NCI-H345 treated with DMSO at 0.1 percent for 48 hours (cell line): Measurements from ENCODE around the gene HOXD12.

ENCODE experiments used
- DNase-seq: peaks from one replicate; lab custom pipeline; 2025; ENCODE audit not compliant: unreplicated experiment; lab: John Stamatoyannopoulos, UW

HOXD12 gene

DNA sequence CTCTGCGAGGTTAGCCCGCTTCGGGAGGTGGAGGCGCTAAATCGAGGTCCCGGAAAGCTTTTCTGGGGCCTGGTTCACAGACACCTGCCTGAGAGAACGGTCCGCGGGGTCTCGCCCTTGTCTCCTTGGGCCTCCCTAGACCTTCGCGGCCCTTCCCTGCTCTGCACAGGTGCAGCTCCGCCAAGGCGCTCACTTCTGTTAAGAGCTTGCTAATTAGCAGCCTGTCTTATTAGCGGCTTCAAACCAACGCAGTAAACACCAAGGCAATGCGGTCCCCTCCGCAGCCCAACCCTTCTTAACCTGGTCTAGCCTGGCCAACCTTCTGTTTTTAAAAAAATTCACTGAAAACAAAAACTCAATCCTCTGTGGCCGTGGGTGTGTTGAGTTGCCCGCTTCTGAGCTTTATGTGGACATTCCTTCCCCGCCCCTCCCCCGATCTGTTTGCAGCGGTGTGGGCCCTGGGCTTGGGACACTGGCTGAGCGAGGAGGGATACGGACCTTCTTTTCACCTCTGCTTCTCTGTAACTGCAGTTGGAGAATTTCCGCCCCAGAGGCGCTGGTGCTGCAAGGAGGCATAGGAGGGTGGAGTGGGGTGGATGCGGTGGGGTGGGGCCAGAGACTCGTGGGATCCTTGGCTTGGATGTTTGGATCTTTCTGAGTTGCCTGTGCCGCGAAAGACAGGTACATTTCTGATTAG is 48.4 kb downstream of the HOXD12 start:
- DNase-seq, result no peak

DNA sequence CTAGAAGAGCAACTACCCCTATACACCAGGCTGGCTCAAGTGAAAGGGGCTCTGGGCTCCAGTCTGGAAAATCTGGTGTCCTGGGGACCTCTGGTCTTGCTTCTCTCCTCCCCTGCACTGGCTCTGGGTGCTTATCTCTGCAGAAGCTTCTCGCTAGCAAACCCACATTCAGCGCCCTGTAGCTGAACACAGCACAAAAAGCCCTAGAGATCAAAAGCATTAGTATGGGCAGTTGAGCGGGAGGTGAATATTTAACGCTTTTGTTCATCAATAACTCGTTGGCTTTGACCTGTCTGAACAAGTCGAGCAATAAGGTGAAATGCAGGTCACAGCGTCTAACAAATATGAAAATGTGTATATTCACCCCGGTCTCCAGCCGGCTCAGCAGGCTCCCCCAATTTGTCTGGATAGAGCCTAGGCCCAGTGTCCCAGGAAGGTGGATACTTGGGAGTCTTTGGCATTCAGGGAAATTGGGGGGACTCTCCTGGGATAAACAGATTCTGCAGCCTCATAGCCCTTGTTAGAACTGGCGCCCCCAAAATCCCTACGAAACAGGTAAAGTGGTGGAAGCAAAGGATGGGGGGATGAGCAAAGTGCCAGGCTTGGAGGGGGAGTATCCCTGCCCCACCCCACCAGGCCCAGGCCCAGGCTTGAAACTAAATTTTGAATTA is 49.3 kb downstream of the HOXD12 start:
- DNase-seq, result no peak

DNA sequence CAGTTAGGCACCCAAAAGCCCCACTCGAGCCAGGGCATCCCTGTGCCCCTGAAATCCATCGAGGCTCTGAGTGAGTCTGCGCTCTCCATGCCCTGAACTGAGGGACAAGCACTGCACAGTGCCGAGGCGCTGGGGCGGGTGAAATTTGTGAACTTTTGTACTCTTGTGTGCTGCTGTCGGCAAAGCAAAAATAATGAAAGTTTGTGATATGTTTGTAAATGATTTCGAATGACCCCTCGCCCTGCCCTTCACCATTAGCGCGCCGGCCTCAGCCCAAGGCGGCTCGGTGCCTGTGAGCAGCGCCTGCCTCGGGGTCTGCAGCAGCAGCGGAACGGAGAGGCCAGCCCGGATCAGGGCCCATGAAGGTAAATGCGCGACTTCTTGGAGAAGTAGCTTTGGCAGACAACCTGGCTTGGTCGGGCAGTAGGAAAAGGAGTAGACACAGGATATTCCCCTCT is 49.9 kb downstream of the HOXD12 start:
- no peak for DNase-seq

- no peak for DNase-seq
Observed at GRCh38 chr2:176149939-176150583, 50.5 kb downstream of the HOXD12 start.

- DNase-seq, result no peak
Observed at GRCh38 chr2:176150584-176151441, 51.2 kb downstream of the HOXD12 start.

DNA sequence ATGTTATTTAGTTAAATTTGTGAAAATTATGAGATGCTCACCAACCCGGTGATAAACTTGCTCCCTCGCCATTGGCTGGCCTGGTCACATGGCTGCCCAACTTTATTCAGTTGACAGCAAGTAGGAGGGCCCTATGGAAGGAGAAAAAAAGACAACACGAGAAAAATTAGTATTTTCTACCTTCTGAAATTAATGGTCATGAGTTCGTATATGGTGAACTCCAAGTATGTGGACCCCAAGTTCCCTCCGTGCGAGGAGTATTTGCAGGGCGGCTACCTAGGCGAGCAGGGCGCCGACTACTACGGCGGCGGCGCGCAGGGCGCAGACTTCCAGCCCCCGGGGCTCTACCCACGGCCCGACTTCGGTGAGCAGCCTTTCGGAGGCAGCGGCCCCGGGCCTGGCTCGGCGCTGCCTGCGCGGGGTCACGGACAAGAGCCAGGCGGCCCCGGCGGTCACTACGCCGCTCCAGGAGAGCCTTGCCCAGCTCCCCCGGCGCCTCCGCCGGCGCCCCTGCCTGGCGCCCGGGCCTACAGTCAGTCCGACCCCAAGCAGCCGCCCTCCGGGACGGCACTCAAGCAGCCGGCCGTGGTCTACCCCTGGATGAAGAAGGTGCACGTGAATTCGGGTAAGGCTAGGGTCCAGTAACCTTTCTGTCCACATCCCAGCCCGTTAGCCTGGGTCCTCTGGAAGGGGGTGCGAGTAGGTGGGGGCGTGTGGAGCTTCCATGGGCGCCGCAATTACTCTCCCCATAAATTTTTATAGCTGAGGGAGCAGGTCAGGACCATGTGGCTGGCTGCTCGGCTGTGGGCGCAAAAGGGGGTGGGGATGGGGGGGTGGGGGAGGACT is 52.1 kb downstream of the HOXD12 start, which contains the start of gene HOXD4:
Gene HOXD4 (plus strand): TSS at position 109 of the 846 bp plus-strand sequence. CDS start 84 bp downstream, at position 193.
- peak; percentile 29 for DNase-seq
